ENCODE data around the gene KCTD7.
"Not testable (repeated sequence)": the region's sequence is repeated elsewhere in the genome, so short reads cannot be mapped to it uniquely, and the experiment has no call there.

The KCTD7 gene

GRCh38 chr7:66682350-66683093, 53.8 kb downstream of the KCTD7 start:
- no peak for DNase-seq (ENCODE audit: low spot score)

- not testable (repeated sequence) for DNase-seq (ENCODE audit: low spot score)
Observed at GRCh38 chr7:66683094-66683769, 54.6 kb downstream of the KCTD7 start.

GRCh38 chr7:66683770-66684123, 55.1 kb downstream of the KCTD7 start:
- no peak for DNase-seq (ENCODE audit: low spot score)

- not testable (repeated sequence) for DNase-seq (ENCODE audit: low spot score)
Observed at GRCh38 chr7:66685663-66686062, 57.0 kb downstream of the KCTD7 start.

- DNase-seq (ENCODE audit: low spot score), result no peak
Observed at GRCh38 chr7:66687186-66687585, 58.5 kb downstream of the KCTD7 start.

GRCh38 chr7:66687672-66688071, 59.0 kb downstream of the KCTD7 start:
- not testable (repeated sequence) for DNase-seq (ENCODE audit: low spot score)

GRCh38 chr7:66689081-66689480, 60.4 kb downstream of the KCTD7 start:
- no peak for DNase-seq (ENCODE audit: low spot score)

GRCh38 chr7:66693331-66693730, 64.7 kb downstream of the KCTD7 start:
- no peak for DNase-seq (ENCODE audit: low spot score)

All from CD4-positive, alpha-beta T cell treated with Interleukin-2 at 100 ng/mL for 4 hours (primary cell).